GM21367 (cell line): ENCODE data around the gene ATP5PD.
A peak's percentile ranks its signal among the peaks of the same experiment; 100 is the strongest.
"Not testable (repeated sequence)": the region's sequence is repeated elsewhere in the genome, so short reads cannot be mapped to it uniquely, and the experiment has no call there.

ENCODE experiments used
- ATAC-seq: cut with Tn5 transposase; IDR thresholded peaks from one replicate; pipeline ENCODE4 v1.9.1; 2021; ENCODE audit not compliant: unreplicated experiment

Gene ATP5PD

DNA sequence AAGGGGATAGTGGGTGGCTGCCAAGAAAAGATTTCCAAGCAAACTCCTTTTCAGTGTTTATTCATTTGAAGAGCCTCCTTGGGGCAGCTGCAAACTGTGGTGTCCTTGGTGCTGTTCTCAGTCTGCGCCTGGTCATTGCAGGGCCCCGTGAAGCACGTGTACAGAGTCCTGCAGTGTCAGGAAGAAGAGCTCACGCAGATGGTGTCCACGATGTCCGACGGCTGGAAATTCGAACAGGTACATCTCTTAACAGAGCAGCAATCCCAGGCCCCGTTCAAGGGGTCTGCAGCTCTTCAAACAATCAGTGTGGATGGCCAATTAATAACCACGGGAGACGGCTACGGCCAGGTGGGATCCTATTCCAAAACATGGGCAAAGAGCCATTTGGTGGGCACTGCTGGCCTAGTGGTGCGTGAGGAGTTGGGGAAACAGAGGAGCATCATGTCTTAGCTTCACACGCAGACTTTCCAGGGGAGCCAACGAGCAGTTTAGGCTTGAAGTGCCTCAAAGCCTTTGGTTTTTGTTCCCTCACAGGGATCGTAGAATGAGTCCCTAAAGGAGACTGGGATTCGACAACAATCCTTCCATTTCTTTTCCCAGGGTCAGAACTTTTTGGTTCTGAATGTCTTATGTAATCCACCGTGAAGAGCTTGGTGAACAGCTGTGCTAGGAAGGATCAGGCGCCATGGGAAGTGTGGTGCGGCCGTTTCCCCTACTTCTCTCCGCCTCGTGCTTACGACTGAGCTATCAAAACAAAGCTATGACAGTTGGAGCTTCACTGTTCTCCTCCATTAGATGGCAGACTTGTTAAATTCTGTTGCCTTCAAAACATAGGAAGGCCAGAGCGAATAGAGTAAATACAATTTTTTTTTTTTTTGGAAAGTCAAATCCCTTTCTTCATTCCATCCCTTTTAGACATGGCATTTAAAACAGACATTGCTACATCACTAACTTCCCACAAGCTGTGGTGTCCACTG is 12.9 kb upstream of the ATP5PD start:
- no peak for ATAC-seq

DNA sequence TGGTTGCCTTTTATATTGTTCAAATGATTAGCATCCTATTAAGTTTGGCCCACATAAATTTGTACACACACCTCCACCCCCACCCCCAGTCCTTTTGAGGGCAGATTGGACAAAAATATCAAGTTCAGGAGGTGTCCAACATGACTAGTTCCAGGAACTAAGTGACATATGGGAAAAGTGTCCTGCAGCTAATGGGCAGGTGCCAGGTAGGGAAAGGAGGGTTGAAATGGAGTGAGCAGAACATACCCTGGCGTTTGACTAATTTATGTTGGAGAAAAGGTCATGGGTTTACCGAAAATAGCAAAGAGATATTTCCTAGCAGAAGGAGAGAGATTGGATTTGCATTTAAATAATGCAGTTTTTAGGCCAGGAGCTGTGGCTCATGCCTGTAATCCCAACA is 5.2 kb upstream of the ATP5PD start:
- no peak for ATAC-seq

DNA sequence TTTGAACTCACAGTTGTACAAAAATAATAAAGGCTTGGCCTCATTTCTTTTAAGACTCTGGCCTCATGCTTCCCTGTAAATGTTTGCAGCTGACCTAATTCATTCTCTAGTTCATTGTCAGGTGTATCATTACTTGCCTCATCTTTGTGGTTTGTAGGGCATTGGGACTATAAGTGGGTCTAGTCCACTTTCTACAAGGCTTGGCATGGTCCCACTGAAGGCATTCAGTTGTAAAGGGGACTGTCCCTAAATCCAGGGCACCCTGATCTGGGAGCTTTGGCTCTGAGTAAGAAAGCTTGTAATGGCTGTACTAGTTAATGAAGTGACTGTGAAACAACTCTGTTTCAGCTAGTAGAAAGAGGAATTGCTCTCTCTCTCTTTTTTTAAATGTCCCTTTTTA is 2.9 kb upstream of the ATP5PD start:
- no peak for ATAC-seq

DNA sequence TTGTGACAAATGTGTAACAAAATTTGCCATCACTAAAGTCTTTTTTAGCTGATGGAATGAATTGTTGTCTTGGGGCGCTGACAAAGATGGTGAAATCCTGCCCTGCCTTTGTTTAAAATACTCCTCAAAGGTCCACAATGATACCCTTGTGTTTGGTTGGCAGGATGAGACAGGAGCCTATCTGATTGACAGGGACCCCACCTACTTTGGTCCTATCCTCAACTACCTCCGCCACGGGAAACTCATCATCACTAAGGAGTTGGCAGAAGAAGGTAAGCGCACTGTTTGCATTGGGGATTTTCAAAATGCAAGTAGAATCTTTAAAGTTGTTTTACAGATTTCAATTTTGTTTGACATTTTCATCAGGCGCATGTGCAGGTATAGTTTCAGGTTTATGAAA is 2.3 kb upstream of the ATP5PD start:
- ATAC-seq = no peak

DNA sequence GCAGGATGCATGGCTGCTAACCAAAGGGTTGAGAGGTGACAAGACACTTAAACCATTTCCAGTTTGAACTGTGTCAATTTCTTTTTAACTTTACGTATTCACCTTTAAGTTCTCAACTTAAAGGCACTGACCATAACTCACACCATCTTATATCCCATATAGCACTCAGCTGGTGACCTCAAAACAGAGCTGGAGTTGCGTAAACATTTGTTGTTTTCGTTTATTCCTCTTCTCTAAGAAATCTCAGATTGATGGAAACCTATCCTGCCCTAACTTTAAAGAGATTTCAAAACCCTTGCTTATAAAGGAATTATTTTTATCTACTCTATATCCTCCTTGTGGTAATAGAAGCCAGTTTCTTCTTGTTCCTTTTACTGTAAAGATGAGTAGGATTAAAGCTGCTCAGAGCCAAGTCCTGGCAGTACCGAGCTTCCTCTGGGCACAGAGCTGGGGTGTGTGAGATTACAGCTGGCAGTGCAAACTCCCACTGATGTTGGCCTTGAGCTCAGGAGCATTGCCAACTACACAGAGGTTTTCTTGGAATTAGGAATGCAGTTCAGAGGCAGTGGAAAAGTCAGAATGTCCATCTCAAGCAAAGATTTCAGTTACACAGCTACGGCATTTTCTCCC is 1.6 kb upstream of the ATP5PD start:
- no peak for ATAC-seq

DNA sequence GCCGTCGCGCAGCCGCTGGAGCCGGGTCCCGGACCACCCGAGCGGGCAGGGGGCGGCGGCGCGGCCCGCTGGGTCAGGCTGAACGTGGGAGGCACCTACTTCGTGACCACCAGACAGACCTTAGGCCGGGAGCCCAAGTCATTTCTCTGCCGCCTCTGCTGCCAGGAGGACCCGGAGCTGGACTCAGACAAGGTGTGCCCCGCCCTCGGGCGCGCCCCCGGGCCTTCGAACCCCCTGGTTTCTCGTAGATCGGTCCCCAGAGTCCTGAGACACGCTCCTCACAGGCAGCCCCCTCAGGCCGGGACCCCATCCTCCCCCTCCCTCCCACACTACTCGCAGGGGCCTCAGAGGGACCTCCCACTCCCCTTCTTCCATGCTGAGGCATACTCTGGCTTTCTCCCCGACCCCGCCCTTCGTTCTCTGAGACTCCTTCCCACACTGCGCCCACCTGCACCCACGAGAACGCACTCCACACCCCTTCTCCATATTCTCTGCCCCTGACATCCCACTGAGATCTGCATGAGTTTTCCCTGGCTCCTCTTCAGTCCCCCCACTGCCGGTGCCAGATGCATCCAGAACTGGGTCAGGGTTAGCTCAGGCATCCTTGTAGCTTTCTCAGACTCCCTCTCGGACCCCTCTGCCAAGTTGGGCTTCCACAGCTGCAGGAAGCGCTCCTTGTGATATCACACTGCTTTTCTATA is 779 bp upstream of the ATP5PD start:
- ATAC-seq = no peak

DNA sequence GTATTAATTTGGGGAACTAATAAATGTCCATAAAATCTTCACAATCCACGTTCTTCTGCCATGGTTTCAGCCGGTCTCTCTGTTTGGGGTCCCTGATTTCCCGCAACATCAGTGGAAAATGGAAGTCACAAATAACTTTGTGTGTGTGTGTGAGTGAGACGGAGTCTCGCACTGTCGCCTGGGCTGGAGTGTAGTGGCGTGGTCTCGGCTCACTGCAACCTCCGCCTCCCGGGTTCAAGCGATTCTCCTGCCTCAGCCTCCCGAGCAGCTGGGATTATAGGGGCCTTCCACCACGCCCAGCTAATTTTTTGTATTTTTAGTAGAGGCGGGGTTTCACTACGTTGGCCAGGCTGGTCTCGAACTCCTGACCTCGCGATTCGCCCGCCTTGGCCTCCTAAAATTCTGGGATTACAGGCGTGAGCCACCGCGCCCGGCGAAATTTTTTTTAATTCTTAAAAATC is 793 bp downstream of the ATP5PD start:
- not testable (repeated sequence) for ATAC-seq

DNA sequence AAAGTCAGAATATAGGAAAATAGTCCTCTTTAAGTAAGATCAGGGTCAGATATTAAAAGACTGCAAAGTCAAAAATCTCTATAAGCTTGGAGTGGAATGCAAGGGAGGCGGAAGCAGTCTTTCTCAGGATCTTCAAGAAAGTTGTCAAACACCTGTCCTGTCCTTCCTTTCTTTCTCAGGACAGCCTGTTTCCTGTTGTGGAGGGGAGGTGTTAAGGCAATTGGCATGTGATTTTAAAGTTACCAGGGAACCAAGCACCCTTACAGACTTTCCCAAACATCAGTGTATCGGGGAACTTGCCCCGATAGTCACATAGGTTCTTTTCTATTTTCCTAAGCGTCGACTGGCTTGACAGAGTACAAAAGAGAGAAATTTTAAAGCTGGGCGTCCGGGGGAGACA is 2.1 kb downstream of the ATP5PD start:
- ATAC-seq = no peak

DNA sequence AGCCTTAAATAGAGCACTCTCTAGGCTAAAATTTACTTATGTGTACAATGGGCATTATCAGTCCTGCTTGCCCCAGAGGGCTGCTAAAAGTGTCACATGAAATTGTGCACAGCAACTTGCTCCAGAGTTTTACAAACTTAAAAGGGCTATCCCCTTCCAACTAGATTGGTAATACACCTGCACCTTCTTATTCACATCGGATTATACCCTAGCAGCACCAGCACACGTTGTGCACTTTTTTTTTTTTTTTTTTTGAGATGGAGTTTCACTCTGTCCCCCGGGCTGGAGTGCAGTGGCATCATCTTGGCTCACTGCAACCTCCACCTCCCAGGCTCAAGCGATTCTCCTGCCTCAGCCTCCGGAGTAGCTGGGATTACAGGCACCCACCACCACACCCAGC is 3.0 kb downstream of the ATP5PD start:
- not testable (repeated sequence) for ATAC-seq

DNA sequence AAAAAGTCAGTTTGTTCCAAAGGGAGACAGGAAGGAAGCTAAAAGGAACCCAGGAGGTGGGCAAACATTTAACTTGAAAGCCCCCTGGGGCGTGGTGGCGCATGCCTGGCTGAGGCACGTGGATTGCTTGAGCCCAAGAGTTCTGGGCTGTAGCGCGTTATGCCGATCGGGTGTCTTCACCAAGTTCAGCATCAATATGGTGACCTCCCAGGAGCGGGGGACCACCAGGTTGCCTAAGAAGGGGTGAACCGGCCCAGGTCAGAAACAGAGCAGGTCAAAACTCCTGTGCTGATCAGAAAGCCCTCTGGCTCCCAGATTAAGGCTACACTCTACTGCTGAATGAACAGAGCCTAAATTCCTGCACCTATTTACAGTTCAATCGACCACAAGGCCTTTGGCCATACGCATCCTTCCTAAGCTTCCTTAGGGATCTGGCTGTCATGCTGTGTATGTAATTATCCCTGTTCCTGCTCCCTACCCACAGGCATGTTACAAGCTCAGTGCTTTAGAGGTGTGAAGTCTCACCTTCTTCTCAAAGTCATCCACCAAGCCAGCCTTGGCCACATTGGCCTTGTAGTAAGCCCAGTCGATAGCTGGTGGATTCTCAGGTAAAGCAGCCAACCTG is 5.0 kb downstream of the ATP5PD start:
- ATAC-seq = no peak

DNA sequence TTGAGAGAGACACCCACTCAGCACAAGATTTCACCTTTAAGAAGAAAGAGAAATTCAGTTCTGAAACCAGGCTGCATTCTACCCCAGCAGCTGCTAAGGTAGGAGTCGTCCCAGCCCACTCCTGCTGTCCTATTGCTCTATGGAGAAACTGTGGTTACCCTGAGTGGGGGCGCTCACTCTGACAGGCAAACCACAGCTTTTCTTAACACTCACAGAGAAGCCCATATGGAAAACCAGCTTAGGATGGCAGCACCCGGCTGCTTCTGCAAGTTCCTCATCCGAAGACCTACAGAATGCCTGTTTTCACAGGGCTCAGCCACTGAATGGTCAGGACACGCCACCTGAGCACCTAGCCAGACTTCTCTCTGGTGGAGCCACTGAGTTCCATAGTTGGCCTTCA is 7.5 kb downstream of the ATP5PD start:
- no peak for ATAC-seq

DNA sequence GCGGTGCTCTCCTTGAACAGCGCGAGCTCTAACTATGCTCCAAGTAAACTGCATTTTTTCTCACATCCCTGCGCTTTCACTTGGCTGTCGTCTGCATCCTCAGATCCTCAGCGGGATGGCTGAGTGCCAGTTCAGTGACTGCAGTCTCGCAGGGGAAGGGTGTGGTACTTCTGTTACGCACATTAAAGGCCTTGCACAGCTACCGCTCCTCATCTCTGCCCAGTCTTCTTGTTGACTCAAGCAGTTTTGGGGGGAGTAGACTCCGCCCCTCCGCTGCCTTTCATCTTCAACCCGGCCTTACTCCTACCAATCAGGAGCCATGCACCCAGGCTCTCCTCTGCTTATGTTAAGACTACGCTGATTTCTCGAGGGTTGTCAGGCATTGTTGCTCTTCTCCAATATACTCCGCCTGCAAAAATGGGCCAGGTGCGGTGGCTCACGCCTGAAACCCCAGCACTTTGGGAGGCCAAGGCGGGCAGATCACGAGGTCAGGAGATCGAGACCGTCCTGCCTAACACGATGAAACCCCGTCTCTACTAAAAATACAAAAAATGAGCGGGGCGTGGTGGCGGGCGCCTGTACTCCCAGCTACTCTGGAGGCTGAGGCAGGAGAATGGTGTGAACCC is 10.0 kb downstream of the ATP5PD start:
- ATAC-seq = no peak

DNA sequence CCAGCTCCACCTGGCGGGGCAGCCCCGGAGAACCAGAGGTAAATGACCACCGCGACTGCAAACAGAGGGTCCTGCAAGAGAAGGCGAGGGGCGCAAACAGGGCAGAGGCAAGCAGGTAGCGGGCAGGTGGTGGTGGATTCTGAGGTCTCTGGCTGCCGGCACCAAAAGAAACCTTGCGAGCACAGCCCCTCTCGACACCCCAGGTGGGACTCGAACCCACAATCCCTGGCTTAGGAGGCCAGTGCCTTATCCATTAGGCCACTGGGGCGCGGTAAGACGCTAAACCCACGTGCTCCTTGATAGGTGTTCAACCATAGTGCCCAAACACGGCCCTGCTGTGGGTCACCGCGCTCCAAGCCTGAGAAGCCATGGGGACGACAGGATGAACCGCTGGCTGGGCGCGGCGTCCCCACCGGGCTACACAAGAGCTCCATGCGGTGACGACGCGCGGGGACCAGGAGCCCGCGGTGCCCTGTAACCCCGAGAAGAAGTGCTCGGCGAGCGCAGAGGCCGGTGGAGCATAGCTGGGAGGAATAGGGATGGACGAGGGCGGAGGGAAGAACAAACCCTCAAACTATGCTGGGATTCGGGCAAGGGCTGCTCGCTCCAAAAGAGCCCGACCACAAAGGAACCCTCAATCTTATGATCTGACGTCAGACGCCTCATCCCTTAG is 12.4 kb downstream of the ATP5PD start:
- peak; percentile 34 for ATAC-seq

DNA sequence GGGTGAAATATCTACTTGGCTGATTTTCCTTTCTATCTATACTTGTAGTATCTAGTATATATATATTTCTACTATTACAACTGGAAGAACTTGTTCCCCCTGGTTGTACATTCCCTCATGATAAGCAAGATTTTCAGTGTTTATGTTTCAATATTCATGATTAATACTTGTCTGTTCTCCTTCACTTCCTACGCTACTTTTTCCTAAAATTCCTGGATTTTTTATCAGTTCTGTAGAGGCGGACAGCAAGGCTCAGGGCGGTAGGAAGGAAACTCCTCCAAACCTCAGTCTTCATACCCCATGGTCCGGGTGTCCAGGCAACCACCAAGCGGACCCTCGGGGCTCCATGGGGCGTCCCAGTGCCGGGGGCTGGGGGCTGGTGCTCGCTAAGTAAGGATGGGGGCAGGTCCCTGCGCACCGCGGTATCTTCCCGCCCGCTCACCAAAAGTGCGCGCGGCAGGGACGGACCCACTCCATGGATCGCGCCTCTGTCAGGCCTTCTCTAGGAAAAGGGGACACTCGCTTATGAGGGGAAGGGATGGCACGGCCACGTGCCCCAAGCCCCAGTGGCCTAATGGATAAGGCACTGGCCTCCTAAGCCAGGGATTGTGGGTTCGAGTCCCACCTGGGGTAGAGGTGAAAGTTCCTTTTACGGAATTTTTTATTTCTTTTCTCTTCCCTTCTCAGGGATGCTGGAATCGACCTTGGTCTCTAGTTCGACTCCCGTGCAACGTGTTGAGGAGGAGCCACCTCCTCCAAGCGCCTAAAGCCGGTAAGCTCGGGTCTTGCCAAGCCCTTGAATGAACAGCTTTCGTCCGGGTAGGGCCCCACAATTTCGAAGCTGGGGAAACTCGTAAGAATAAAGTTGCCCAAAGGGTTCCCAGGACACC is 13.2 kb downstream of the ATP5PD start:
- peak; percentile 50 for ATAC-seq

DNA sequence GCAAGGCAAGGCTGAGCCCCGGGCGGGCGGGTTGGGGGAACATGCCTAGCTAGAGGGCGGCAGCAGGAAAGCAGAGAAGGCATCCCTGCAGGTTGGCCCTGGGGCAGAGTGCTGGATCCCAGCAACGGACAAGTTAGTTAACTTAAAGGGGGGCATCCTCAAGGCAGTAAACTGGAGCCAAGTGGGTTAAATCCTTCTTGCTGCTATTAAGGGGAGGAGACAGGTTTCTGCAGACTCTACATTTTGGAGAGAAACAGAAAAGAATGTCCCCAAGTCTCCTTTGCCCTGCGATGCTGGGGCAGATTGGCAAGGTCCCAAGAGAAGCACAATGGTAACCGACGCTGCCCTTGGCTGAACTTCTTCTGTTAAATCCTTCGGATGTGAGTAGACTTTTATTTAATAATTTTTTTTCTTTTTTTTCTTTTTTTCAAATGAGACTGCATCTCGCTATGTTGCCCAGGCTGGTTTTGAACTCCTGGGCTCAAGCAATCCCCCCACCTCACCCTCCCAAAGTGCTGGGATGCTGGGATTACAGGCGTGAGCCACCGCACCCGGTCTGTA is 14.0 kb downstream of the ATP5PD start:
- no peak for ATAC-seq

DNA sequence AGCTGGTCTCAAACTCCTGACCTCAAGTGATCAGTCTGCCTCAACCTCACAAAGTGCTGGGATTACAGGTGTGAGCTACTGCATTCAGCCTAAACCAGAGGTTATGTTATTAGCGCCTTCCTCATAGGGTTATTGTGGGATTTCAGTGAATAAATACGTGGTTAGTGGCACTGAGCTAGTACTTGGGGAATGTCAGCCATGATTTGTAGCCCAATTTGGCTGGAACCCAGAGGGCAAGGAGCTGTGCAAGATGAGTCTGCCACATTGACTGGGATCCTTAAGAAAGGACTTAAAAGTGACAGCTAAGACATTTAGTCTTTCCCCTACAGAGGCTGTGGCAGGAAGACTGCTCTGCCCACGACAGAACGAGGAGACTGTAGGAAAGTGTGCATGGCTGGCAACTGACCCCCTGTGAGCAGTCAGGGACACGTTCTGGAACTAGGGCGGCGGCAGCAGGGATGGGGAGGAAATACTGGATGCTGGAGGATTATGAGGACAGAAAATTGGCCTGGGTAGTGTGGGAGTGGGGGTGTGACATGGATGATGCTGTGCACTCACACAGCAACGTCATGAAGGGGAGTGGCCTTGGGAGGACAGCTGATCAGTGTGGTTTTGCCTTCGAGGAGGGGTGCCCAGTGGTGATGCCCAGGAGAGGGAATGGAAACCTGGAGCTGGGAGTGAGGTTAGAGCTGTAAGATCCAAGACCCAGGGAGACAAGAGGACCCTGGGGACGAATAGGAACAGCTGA is 14.6 kb downstream of the ATP5PD start:
- ATAC-seq = no peak

DNA sequence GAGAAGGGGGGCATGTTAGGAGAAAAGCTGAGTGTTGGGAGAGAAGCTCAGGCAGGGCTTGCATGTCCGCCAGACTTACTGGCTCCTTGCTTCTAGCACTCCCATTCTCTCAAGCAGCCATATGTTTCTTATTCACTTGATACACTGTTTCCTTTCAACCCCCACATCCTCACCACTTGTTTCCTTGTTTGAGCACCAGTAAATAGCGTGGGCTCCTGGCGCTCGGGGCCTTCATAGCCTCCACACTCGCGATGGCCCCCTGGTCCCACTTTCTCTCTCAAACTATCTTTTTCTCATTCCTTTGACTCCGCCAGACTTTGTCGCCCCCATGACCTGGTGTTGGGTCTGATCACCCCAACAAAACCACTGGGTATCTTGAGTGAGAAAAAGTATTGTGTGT is 16.6 kb downstream of the ATP5PD start:
- no peak for ATAC-seq

DNA sequence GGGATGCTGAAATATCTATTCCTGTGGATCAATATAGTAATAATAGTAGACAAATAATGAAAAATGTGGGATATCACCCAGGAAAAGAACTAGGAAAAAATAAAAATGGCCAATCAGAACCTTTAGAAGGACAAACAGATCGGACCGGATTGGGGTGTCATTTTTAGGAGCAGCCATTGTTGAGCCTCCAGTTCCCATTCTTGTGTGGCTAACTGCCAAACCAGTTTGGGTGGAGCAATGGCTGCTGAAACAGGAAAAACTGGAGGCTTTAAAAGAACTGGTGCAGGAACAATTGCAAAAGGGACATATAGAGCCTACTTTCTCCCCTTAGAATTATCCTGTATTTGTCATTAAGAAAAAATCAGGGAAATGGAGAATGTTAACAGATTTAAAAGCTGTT is 20.1 kb downstream of the ATP5PD start:
- not testable (repeated sequence) for ATAC-seq
